ENCODE data around the gene PRKCH.

The PRKCH gene

GRCh38 chr14:61341275-61342206 is 20.2 kb downstream of the PRKCH start:
- no peak for DNase-seq

- DNase-seq = no peak
Measured at GRCh38 chr14:61342486-61342885, 21.1 kb downstream of the PRKCH start.

GRCh38 chr14:61342932-61343331 is 21.6 kb downstream of the PRKCH start:
- DNase-seq = no peak

GRCh38 chr14:61343471-61343870 is 22.1 kb downstream of the PRKCH start:
- no peak for DNase-seq

GRCh38 chr14:61343991-61344405 is 22.6 kb downstream of the PRKCH start:
- DNase-seq = no peak

GRCh38 chr14:61344437-61345150 is 23.2 kb downstream of the PRKCH start:
- DNase-seq = no peak

GRCh38 chr14:61345151-61345482 is 23.7 kb downstream of the PRKCH start:
- no peak for DNase-seq

- no peak for DNase-seq
Measured at GRCh38 chr14:61346221-61346620, 24.8 kb downstream of the PRKCH start.

GRCh38 chr14:61346793-61347192 is 25.4 kb downstream of the PRKCH start:
- no peak for DNase-seq

GRCh38 chr14:61347826-61348443 is 26.6 kb downstream of the PRKCH start:
- DNase-seq = no peak

- no peak for DNase-seq
Measured at GRCh38 chr14:61350427-61351270, 29.3 kb downstream of the PRKCH start.

GRCh38 chr14:61351477-61351876 is 30.1 kb downstream of the PRKCH start:
- no peak for DNase-seq

- DNase-seq = peak; percentile 97
Measured at GRCh38 chr14:61355892-61356325, 34.5 kb downstream of the PRKCH start.

- DNase-seq = no peak
Measured at GRCh38 chr14:61357123-61357522, 35.7 kb downstream of the PRKCH start.

- no peak for DNase-seq
Measured at GRCh38 chr14:61358554-61359226, 37.3 kb downstream of the PRKCH start.

- no peak for DNase-seq
Measured at GRCh38 chr14:61360796-61361525, 39.6 kb downstream of the PRKCH start.

- DNase-seq = no peak
Measured at GRCh38 chr14:61362072-61362750, 40.8 kb downstream of the PRKCH start.

GRCh38 chr14:61364243-61364642 is 42.9 kb downstream of the PRKCH start:
- DNase-seq = no peak

GRCh38 chr14:61365667-61366212 is 44.4 kb downstream of the PRKCH start:
- DNase-seq = no peak

GRCh38 chr14:61368114-61368710 is 46.8 kb downstream of the PRKCH start:
- no peak for DNase-seq
